ENCODE results near the gene RALY. TPM values are rescaled to one million over a fixed set of nuclear protein-coding genes. Genes with fewer than 3 reads are reported as not detected.

Gene RALY
- total RNA-seq, 1 experiment from 2014 or later, result 298 TPM

GRCh38 chr20:34099675-34100074 is 106.0 kb downstream of the RALY start:
- intact Hi-C loops (cut with micrococcal nuclease; ENCODE audit: unreplicated experiment), result no loop called here
- TF ChIP-seq, protein P1, sequence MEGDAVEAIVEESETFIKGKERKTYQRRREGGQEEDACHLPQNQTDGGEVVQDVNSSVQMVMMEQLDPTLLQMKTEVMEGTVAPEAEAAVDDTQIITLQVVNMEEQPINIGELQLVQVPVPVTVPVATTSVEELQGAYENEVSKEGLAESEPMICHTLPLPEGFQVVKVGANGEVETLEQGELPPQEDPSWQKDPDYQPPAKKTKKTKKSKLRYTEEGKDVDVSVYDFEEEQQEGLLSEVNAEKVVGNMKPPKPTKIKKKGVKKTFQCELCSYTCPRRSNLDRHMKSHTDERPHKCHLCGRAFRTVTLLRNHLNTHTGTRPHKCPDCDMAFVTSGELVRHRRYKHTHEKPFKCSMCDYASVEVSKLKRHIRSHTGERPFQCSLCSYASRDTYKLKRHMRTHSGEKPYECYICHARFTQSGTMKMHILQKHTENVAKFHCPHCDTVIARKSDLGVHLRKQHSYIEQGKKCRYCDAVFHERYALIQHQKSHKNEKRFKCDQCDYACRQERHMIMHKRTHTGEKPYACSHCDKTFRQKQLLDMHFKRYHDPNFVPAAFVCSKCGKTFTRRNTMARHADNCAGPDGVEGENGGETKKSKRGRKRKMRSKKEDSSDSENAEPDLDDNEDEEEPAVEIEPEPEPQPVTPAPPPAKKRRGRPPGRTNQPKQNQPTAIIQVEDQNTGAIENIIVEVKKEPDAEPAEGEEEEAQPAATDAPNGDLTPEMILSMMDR (IDR thresholded peaks at IDR 0.05; ENCODE audit: insufficient read depth in 1 of 2, low read depth in 1 of 2, low read length in 1 of 2, severe bottlenecking in 1 of 2, unreplicated experiment in 1 of 2), result no peak
- CTCF ChIA-PET, result no interaction called here

GRCh38 chr20:34100576-34100975 is 106.9 kb downstream of the RALY start:
- Mint-ChIP-seq H3K4me1 (ENCODE audit: low read depth, unreplicated experiment) (peaks cover 15% of the 10 kb centered on the region), H3K36me3 (ENCODE audit: insufficient read depth, unreplicated experiment) (peaks cover 100% of the 10 kb centered on the region), H3K4me3 (ENCODE audit: unreplicated experiment) (no peak overlapping the region), H3K9me3 (ENCODE audit: unreplicated experiment) (no peaks in the 10 kb centered on the region), H3K27ac (ENCODE audit: unreplicated experiment) (no peak overlapping the region), H3K27me3 (ENCODE audit: insufficient read depth, unreplicated experiment) (no peaks in the 10 kb centered on the region)
- H3K27me3 ChIP-seq (replicated peaks; ENCODE audit: control insufficient read depth, insufficient read depth, low read length), result no peaks in the 10 kb centered on the region
- ChIA-PET CTCF (no interaction called here), POLR2A (interaction anchor here (0.5 to 5.9 kb wide), 3 partner anchors 12 to 107 kb away, joined by 3 to 44 read pairs (median 11); partner anchors contain the start of gene EIF2S2)
- intact Hi-C loops (cut with micrococcal nuclease; ENCODE audit: unreplicated experiment), result no loop called here
- no TSS peak for BruUV-seq (replicated peaks)
- DNase-seq, result no peak
- TF ChIP-seq, protein P1 (IDR thresholded peaks at IDR 0.05; ENCODE audit: insufficient read depth in 1 of 2, low read depth in 1 of 2, low read length in 1 of 2, severe bottlenecking in 1 of 2, unreplicated experiment in 1 of 2), result no peak
- no peaks in the 10 kb centered on the region for H3K9me3 ChIP-seq
- H3K36me3 ChIP-seq (ENCODE audit: control insufficient read depth, insufficient read depth, low read length), result peaks cover 23% of the 10 kb centered on the region
- H3K4me3 ChIP-seq (ENCODE audit: low read depth, low read length), result no peak overlapping the region
- H3K4me1 ChIP-seq, result no peaks in the 10 kb centered on the region

More at GRCh38 chr20:34099675-34100074, 106.0 kb downstream of the RALY start:
- H3K4me1 Mint-ChIP-seq (ENCODE audit: low read depth, unreplicated experiment), result peaks cover 7% of the 10 kb centered on the region
- POLR2A ChIA-PET, result interaction anchor here (5.9 kb wide), 1 partner anchor 13 kb away, joined by 44 read pairs; the partner anchor contains the start of gene EIF2S2
- BruUV-seq (replicated peaks), result no TSS peak
- H3K27me3 ChIP-seq (replicated peaks; ENCODE audit: control insufficient read depth, insufficient read depth, low read length), result no peaks in the 10 kb centered on the region
- H3K4me3 ChIP-seq (ENCODE audit: low read depth, low read length), result no peak overlapping the region
- peaks cover 18% of the 10 kb centered on the region for H3K36me3 ChIP-seq (ENCODE audit: control insufficient read depth, insufficient read depth, low read length)
- no peaks in the 10 kb centered on the region for H3K9me3 ChIP-seq
- H3K9me3 Mint-ChIP-seq (ENCODE audit: unreplicated experiment), result no peaks in the 10 kb centered on the region
- no peak overlapping the region for H3K4me3 Mint-ChIP-seq (ENCODE audit: unreplicated experiment)
- H3K36me3 Mint-ChIP-seq (ENCODE audit: insufficient read depth, unreplicated experiment), result peaks cover 100% of the 10 kb centered on the region
- H3K4me1 ChIP-seq, result no peaks in the 10 kb centered on the region
- no peaks in the 10 kb centered on the region for H3K27me3 Mint-ChIP-seq (ENCODE audit: insufficient read depth, unreplicated experiment)
- no peak for DNase-seq
- H3K27ac Mint-ChIP-seq (ENCODE audit: unreplicated experiment), result no peak overlapping the region

DNA sequence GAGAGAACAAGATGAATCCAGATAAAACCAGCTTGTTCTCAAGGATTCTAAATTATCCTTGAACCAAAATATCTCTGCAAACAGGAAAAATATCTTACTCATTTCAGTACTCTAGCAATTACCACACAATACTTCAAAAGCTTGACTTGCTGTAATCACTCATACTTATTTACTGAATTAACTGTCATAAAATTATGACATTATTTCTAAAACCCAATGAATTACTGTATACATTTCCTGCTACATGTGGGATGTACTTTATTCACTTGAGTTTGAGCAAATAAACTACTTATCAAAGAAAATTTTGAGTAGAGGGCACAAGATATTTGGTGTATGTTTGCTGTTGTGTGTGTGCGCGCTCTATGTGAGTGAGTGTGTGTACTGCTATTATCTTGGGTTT is 108.6 kb downstream of the RALY start:
- POLR2A ChIA-PET, result interaction anchor here (0.5 to 5.9 kb wide), 2 partner anchors 10 to 24 kb away, joined by 3 to 44 read pairs; partner anchors contain the start of gene EIF2S2
- no peaks in the 10 kb centered on the region for H3K27me3 Mint-ChIP-seq (ENCODE audit: insufficient read depth, unreplicated experiment)

More for the DNA sequence above, 108.6 kb downstream of the RALY start:
- H3K9me3 Mint-ChIP-seq (ENCODE audit: unreplicated experiment), result no peaks in the 10 kb centered on the region
- H3K27me3 ChIP-seq (replicated peaks; ENCODE audit: control insufficient read depth, insufficient read depth, low read length), result no peaks in the 10 kb centered on the region
- peaks cover 100% of the 10 kb centered on the region for H3K36me3 Mint-ChIP-seq (ENCODE audit: insufficient read depth, unreplicated experiment)
- intact Hi-C loops (cut with micrococcal nuclease; ENCODE audit: unreplicated experiment), result no loop called here
- H3K4me3 ChIP-seq (ENCODE audit: low read depth, low read length), result no peak overlapping the region
- H3K27ac Mint-ChIP-seq (ENCODE audit: unreplicated experiment), result no peak overlapping the region
- CTCF ChIA-PET, result no interaction called here
- H3K9me3 ChIP-seq, result no peaks in the 10 kb centered on the region
- no peak overlapping the region for H3K4me3 Mint-ChIP-seq (ENCODE audit: unreplicated experiment)
- TF ChIP-seq, protein P1 (IDR thresholded peaks at IDR 0.05; ENCODE audit: insufficient read depth in 1 of 2, low read depth in 1 of 2, low read length in 1 of 2, severe bottlenecking in 1 of 2, unreplicated experiment in 1 of 2), result no peak
- DNase-seq, result no peak
- H3K36me3 ChIP-seq (ENCODE audit: control insufficient read depth, insufficient read depth, low read length), result peaks cover 16% of the 10 kb centered on the region
- no peaks in the 10 kb centered on the region for H3K4me1 ChIP-seq
- peaks cover 26% of the 10 kb centered on the region for H3K4me1 Mint-ChIP-seq (ENCODE audit: low read depth, unreplicated experiment)
- TSS peak; percentile 1 for BruUV-seq (replicated peaks)

Measured in Caco-2 (cell line).